GM19463 (cell line): Measurements from ENCODE around the gene GTF3C6.
"Not testable (repeated sequence)": the region's sequence is repeated elsewhere in the genome, so short reads cannot be mapped to it uniquely, and the experiment has no call there.

Source experiments
- ATAC-seq: cut with Tn5 transposase; IDR thresholded peaks from one replicate; pipeline ENCODE4 v1.9.1; 2021; ENCODE audit warnings: mild to moderate bottlenecking, moderate library complexity; ENCODE audit not compliant: unreplicated experiment

GTF3C6 gene

GRCh38 chr6:110976575-110976974 lies 18.1 kb downstream of the GTF3C6 start:
- ATAC-seq = no peak

DNA sequence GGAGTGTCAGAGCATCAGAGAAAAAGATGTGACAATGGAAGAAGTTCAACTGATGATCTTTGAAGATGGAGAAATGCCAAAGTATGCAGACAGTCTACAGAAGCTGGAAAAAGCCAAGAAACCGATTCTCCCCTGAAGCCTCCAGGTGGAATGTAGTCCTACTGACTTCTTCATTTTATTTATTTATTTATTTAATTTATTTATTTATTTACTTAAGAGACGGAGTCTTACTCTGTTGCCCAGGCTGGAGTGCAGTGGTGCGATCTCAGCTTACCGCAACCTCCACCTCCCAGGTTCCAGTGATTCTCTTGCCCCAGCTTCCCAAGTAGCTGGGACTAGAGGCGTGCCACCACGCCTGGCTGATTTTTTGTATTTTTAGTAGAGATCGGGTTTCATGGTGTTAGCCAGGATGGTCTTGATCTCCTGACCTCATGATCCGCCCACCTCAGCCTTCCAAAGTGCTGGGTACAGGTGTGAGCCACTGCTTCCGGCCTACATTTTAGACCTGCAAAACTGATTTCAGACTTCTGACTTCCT lies 21.1 kb downstream of the GTF3C6 start:
- ATAC-seq = no peak

DNA sequence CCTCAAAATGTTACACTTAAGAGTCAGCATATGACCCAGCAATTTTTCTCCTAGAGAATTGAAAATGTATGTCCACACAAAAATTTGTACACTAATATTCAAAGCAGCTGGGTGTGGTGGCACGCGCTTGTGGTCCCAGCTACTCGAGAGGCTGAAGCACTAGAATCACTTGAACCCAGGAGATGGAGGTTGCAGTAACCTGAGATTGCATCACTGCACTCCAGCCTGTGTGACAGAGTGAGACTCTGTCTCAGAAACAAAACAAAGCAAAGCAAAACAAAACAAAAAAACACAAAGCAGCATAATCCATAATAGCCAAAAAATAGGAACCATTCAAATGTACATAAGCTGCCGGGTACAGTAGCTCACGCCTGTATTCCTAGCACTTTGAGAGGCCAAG lies 21.7 kb downstream of the GTF3C6 start:
- ATAC-seq = no peak

DNA sequence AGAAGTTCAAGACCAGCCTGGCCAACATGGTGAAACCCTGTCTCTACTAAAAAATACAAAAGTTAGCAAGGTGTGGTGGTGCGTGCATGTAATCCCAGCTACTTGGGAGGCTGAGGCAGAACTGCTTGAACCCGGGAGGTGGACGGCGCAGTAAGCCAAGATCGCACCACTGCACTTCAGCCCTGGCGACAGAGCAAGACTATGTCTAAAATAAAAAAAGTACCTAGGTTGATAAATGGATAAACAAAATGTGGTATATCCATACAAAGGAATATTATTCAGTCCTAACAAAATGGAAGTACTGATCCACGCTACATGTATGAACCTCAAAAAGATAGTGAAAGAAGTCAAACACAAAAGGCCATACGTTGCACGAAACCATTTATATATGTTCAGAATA lies 22.1 kb downstream of the GTF3C6 start:
- no peak for ATAC-seq

DNA sequence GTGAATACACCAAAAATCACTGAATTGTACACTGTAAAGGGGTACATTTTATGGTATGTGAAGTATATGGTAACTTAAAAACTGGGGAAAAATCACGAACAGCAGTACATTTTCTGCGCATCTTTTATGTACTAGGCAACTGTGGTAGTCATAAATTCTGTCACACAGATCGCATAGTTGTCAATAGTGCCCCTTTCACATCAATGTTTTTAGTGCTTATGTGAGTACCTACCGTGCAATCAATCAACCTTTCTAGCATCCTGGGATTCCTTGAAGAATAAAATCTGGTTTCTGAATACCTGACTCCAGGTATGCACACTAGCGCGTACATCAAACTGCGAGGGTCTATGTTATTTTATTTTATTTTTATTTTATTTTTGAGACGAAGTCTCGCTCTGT lies 22.7 kb downstream of the GTF3C6 start:
- ATAC-seq = no peak

GRCh38 chr6:110990840-110991576 lies 32.5 kb downstream of the GTF3C6 start:
- no peak for ATAC-seq

DNA sequence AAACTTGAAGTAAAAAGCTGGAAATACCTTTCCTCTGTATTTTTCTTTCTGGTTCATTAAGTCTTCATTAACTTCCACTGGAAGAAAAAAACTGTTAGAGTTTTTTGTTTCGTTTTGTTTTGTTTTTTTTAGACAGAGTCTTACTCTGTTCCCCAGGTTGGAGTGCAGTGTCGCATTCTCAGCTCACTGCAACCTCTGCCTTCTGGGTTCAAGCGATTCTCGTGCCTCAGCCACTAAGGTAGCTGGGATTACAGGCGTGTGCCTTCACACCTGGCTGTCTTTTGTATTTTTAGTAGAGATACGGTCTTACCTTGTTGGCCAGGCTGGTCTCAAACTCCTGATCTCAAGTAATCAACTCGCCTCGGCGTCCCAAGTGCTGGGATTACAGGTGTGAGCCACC lies 38.2 kb downstream of the GTF3C6 start:
- ATAC-seq = no peak

- no peak for ATAC-seq
Observed at GRCh38 chr6:110999634-111000270, 41.2 kb downstream of the GTF3C6 start.

GRCh38 chr6:111002350-111002749 lies 43.8 kb downstream of the GTF3C6 start:
- no peak for ATAC-seq

- ATAC-seq = no peak
Observed at GRCh38 chr6:111011360-111012142, 53.0 kb downstream of the GTF3C6 start.

GRCh38 chr6:111012143-111012452 lies 53.6 kb downstream of the GTF3C6 start:
- no peak for ATAC-seq

- not testable (repeated sequence) for ATAC-seq
Observed at GRCh38 chr6:111012520-111012919, 54.0 kb downstream of the GTF3C6 start.

- ATAC-seq = no peak
Observed at GRCh38 chr6:111013144-111013915, 54.8 kb downstream of the GTF3C6 start.

DNA sequence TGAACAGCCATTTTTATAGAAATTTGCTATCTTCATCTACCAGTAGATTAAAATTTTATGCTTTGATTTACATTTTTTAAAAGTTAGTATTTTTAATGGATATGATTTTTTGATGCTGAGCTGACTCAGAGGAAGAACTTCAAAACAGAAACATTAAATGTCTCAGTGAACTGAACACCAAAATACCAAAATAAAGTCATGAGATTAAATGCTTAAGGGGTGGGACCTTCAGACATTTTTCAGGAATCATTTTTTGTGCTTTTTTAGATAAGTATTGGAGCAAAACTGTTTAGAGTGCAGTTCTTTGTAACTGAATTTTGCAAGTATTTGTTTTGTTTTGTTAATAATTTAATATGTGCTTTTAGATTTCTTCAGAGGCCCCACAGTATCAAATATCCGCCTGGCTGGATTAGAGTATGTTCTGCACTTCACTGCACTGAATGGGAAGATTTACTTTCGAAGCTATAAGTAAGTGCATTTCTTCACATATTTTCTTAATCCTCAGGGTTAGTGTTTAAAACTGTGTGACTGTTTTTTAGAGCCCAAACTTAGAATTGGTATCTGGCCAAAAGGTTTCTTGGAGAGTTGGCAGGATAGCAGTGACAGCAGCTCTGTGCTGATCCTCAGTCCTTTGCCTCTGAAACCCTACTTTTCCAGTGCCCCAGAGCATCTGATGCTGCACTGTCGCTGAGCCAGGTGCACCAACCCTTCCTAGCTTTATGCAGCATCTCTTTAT lies 57.1 kb downstream of the GTF3C6 start:
- no peak for ATAC-seq

GRCh38 chr6:111017241-111017640 lies 58.7 kb downstream of the GTF3C6 start:
- ATAC-seq = not testable (repeated sequence)
